ENCODE measurements around the gene ICAM4.
"Not testable (repeated sequence)": the region's sequence is repeated elsewhere in the genome, so short reads cannot be mapped to it uniquely, and the experiment has no call there.

ICAM4 gene

GRCh38 chr19:10269333-10270179 is 17.2 kb upstream of the ICAM4 start:
- DNase-seq (ENCODE audit: low spot score): peak; percentile 56

GRCh38 chr19:10270180-10270615 is 16.6 kb upstream of the ICAM4 start:
- peak; percentile 39 for DNase-seq (ENCODE audit: low spot score)

GRCh38 chr19:10270616-10271394 is 15.9 kb upstream of the ICAM4 start, which contains the start of gene ICAM1:
TSS of gene ICAM1 (plus strand) at chr19:10271120. CDS start at chr19:10271160, 40 bp downstream.
- DNase-seq (ENCODE audit: low spot score): peak; percentile 35

- peak; percentile 30 for DNase-seq (ENCODE audit: low spot score)
Measured at GRCh38 chr19:10271543-10272086, 15.1 kb upstream of the ICAM4 start.

GRCh38 chr19:10274589-10274988 is 12.2 kb upstream of the ICAM4 start:
- DNase-seq (ENCODE audit: low spot score): no peak

- DNase-seq (ENCODE audit: low spot score): no peak
Measured at GRCh38 chr19:10277795-10278589, 8.8 kb upstream of the ICAM4 start.

- DNase-seq (ENCODE audit: low spot score): no peak
Measured at GRCh38 chr19:10278935-10279334, 7.8 kb upstream of the ICAM4 start.

GRCh38 chr19:10279737-10280442 is 6.9 kb upstream of the ICAM4 start:
- DNase-seq (ENCODE audit: low spot score): no peak

- DNase-seq (ENCODE audit: low spot score): not testable (repeated sequence)
Measured at GRCh38 chr19:10282043-10282442, 4.7 kb upstream of the ICAM4 start.

GRCh38 chr19:10283301-10284064 is 3.3 kb upstream of the ICAM4 start:
- no peak for DNase-seq (ENCODE audit: low spot score)

- no peak for DNase-seq (ENCODE audit: low spot score)
Measured at GRCh38 chr19:10284065-10284959, 2.4 kb upstream of the ICAM4 start.

- no peak for DNase-seq (ENCODE audit: low spot score)
Measured at GRCh38 chr19:10284960-10285278, 1.8 kb upstream of the ICAM4 start.

GRCh38 chr19:10285393-10285792 is 1.4 kb upstream of the ICAM4 start:
- no peak for DNase-seq (ENCODE audit: low spot score)

- DNase-seq (ENCODE audit: low spot score): no peak
Measured at GRCh38 chr19:10288662-10289166, 2.0 kb downstream of the ICAM4 start.

GRCh38 chr19:10289167-10289835 is 2.5 kb downstream of the ICAM4 start:
- DNase-seq (ENCODE audit: low spot score): no peak

GRCh38 chr19:10289836-10290356 is 3.1 kb downstream of the ICAM4 start, which contains the start of gene ICAM5:
TSS of gene ICAM5 (plus strand) at chr19:10289952. CDS start at chr19:10290044, 92 bp downstream.
- no peak for DNase-seq (ENCODE audit: low spot score)

GRCh38 chr19:10290357-10290875 is 3.7 kb downstream of the ICAM4 start:
- DNase-seq (ENCODE audit: low spot score): no peak

Data from pons (tissue), 1 donor.